ENCODE results near the gene IGFBPL1.
"Not testable (repeated sequence)": the region's sequence is repeated elsewhere in the genome, so short reads cannot be mapped to it uniquely, and the experiment has no call there.

IGFBPL1 gene

DNA sequence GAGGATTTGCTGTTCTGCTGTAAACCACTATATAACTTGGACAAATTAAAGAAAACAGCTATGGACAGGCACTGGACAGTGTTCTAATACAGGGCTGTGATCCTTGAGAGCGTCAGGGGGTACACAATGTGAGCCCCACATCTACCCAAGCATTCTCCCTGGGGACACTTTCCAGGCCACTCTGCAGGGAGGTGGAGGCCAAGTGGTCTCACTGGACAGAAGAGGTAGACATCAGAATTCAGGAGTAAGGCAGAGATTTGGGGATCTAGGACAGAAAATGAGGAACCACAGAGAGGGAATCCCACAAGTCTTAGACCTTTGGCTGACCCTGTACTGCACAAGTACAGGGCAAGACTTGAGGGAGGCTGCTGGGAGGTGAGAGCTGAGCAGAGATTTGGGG is 3.8 kb upstream of the IGFBPL1 start:
- DNase-seq = no peak

DNA sequence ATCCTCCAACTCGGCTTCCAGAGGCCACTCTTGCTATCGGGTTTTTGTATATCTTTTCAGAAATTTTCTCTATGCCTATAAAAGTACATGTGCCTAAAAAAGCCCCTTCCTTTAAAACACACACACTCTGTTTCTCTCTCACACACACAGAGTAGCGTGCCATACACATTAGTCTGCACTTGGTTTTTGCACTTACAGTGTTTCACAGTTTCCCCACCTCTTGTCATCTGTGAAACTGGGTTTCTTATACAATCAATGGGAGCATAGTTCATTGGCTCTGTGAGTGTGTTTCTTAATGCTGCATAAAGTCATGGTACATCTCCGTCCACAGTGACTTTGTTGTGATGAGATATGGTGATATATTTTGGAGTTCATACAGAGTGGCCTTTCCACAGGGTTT is 664 bp upstream of the IGFBPL1 start:
- no peak for DNase-seq

DNA sequence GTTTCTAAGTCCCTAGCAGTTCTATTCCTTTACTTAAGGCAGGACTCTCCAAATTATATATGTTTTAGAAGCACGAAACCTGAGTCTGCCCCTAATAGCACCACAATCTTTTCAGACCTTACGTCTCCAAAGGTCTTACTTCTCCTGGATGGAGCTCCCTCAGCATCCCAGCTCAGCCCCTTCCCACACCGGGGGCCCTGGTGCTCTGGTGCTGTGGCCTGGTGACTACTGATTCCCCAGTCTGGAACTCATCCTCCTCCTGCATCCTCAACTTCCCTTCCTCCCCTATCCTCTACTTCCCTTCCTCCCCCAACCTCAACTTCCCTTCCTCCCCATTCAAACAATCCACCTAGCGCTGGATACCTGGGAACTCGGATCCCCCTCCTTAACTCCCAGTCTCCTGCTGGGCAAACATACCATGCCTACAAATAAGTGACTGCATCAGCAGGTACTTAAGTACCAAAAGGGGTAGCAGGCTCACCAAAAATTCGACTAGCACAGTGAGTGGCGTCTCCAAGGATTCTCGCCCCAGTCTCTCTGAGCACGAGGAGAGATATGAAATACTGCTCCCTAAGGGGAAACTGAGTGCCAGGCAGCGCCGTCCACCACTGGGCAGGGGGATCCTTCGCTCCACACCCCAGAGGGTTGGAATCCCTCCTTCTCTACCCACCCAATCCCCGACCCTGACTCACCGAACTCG is 831 bp downstream of the IGFBPL1 start:
- DNase-seq = no peak

DNA sequence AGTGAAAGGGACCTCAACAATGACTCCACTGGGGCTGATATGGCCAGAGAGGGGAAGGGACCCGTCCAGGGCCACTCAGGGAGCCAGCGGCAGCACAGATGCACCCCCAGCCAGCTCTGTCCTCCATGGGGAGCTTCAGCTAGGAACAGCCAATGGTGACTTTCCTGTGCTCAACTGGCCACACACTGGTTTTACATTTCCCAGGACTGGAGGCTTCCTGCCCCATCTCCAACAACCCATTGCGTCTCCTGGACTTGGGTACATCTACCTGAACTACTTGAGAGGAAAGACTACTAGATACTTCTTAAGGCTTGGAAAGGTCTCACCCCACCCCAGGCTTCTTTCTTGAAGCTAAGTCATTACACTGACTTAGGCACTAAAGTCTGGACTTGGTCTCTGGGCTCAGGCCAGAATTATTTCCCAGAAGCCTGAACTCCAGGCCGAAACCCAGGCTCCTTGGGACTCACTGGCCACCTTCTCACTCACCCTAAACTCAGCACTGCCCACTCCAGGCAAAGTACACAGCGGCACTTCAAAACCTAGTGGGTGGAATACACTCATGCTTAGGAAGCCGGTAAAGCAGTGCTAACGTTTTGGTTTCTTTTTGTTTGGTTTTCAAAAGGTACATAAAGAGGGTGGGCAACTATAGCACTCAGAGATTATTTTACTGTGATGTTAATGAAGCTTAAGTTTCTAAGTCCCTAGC is 1.5 kb downstream of the IGFBPL1 start:
- no peak for DNase-seq

DNA sequence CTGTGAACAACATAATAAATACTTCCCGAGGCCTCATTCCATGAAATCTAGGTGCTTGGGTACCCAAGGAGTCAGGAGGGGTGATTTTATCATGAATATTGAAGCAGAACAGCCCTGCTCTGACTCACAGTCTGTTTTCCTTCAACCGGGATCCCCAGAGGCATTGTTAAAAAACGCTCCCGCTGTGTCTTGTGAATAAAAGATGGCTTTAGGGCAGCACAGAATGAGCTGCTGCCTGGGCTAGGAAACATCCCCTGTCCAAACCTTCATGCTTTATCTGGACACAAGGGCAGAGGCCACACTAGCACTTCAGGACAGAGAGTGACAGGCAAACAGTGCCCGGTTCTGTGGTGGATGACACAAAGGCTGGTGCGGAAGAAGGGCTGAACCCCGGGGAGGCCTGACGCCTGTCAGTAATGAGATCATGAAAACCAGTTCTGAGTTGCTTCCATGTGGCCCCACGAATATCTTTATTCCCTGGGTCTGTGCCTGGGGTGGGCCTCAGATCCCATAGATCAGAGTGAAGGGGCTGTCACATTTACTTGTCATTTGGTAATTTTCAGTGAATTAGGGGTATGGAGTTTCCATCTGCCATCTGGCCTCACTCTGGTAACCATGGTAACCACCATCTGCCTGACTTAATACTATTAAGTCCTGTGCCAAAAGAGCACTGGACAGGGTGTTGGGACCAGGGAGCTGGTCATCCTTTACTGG is 2.6 kb downstream of the IGFBPL1 start:
- DNase-seq = no peak

DNA sequence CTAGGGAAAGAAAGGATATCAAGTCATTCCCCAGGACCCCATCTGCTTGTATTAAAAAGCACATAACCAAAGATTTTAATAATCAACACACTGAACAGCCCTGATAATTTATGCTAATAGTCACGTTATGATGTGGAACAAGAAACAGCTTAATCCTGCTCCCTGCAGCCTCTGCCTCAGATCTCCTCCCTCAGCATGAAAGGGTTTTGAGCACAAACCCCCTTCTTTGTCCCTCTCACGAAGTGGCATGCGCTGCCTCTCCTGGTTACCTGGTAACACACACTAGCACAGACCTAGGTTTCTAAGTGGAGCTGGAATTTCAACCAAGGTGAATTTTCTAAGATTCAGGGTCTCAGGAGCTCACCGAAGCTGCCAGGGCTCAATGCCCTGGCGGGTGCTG is 5.1 kb downstream of the IGFBPL1 start:
- DNase-seq = no peak

DNA sequence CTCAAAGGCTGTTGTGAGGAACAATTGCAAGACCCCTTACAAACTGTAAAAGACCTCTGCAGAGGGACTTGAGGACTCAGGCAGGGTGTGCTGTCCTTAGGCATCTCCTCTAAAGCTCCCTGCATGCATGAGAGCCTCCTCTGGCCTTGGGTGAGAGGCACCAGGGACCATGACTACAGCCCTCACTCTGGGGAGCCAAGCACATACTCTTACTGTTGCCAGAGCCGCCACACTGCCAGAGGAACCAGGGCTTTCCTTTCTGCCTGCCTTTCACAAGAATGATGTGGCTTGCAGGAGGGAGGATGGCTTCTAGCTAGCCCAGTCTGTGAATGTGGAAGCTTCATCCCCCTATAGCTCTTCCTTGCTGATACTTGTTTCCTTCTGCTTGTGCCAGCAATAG is 5.9 kb downstream of the IGFBPL1 start:
- no peak for DNase-seq

DNA sequence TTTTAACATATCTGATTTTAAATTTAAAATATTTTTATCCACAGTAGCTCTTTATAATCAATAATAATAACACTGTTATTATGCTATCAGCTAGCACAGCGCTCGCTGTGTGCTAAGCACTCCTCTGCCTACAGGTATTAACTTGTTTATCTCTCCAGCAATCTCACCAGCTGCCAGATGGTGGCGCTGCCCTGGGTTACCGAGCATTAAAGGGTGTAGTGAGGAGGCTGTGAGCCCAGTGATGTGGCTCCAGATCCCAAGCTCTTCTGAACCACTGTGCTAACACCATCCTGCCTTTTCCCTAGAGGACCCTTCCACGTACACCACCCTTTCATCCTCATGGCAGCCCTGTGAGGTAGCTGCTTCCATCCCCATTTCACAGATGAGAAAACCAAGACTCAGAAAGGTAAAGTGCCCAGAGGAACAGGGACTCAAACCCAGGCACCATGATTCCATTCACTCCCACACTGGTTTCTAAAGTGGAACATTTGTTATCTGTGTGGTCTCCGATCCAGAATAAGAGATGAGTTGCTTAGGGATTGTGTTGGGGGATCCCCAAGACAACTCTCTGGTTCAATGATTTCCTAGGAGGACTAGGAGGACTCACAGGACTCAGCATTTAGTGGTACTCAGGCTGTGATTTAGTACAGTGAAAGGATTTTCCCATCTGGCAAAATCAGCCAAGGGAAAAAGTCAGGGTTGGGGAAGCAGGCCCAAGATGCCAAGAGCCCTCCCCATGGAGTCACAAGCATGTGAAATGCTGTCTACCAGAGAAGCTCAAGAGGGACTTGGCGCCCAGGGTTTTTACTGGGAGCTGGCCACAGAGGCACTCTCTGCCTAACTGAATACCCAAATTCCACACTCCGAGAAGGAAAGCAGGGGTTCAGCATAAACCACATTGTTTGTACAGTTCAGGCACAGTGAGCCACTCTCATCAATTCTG is 7.0 kb downstream of the IGFBPL1 start:
- DNase-seq = peak; percentile 37

DNA sequence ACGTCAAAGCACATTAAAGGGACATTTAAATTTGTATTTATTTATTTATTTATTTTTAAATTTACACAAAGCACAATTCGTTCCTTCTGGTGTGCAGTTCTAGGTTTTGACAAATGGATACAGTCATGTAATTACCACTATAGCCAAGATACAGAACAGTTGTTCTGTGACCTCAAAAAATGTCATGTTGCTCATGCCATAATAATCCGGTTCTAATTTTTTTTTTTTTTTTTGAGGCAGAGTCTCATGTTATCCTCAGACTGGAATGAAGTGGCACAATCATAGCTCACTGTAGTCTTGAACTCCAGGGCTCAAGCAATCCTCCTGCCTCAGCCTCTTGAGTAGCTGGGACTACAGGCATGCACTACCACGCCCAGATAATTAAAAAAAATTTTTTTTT is 7.8 kb downstream of the IGFBPL1 start:
- no peak for DNase-seq

DNA sequence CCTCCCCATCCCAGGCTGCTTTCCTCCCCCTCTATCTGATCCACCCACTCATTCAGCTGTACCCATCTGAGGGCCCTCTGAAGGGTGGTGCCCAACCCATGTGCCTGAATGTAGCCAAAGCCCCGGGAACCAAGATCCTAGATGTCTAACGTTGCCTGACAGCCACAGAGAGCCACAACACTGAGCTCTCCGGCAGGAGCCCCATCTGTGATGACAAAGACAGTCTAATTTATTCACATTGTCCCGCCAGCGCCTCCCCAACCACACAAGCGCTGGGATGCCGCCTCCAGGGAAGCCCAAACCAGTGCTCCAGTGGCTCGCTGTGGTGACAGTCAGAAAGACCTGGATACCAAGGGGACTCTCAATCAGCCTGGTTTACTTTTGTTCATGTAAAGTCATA is 8.4 kb downstream of the IGFBPL1 start:
- DNase-seq = no peak

DNA sequence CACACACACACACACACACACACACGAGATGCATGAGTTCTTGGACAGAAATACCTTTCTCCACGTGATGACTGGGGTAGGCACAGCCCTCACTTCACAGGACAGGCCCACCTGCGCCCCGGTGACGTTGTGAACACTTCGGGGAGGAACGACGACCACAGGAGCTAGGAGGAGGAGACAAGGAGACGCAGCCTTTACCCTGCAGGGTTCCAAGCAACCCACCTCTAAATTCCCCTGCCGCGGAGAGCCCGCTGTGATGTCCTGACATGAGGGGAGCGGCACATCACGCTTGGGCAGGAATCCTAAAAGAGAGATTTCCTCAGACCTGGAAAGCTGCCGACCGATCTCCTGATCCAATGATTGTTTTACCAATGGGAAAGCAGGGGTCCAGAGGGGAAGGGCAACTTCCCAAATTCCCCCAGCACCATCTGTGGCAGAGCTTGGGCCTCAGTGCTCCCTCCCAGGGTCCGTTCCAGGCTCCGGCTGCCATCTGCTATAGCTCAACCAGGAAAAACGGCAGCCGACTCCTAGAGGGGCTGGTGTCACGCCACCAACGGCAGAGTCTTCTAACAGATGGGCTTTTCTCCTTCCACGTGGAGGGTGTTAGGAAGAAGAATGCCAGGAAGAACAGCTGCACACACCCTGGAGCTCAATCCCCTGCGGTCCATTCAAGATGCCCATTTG is 10.1 kb downstream of the IGFBPL1 start:
- no peak for DNase-seq

DNA sequence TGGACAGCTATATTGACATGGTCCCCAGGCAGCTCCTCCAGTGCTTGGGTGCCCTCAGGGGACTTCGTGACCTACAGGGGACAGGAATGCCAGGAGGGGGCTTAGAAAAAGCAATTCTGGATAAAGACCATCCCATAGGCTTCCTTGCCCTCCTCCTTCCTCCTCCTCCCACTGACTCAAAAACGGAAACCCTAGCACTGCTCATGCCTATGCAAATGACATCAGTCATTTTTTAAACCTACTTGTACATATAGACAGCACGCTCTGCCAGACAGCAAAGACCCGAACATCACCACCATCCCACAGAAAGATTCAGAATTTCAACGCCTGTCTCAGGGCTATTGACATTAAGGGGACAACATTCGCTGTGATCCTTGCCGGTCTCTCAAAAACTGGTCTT is 11.0 kb downstream of the IGFBPL1 start:
- no peak for DNase-seq

DNA sequence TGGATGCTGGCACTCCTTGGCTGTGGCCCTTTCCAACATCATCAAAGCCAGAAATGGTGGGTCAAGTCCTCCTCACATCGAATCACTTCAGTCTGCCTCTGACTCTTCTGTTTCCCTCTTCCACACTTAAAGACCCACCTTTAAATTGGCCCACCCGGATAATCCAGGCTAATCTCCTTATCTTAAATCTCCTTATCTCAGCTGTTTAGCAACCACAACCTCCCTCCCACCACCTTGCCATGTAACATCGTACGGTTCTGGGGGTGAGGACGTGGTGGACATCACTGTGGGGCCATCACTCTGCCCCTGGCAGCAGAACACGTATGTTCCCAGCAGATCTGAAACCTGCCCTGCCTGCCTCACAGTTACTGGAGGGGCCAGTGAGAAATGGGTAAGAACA is 11.5 kb downstream of the IGFBPL1 start:
- no peak for DNase-seq

DNA sequence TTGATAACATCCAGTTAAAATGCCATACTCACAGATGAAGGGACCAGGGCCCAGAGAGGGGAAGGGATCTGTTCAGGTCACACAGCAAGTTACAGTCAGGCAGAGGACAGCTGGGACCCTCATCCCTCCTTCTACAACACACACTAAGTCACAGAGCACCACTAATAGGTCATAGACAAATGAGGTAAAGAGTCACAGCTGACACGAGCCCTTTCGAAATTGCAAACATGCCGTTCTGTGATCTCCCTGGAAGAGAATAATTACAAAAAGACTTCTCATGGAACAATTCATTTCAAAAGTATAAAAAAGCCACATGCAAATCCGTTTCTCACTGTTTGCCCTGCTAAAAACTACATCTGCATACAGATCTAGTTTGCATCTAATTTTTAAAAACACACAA is 15.5 kb downstream of the IGFBPL1 start:
- DNase-seq = no peak

DNA sequence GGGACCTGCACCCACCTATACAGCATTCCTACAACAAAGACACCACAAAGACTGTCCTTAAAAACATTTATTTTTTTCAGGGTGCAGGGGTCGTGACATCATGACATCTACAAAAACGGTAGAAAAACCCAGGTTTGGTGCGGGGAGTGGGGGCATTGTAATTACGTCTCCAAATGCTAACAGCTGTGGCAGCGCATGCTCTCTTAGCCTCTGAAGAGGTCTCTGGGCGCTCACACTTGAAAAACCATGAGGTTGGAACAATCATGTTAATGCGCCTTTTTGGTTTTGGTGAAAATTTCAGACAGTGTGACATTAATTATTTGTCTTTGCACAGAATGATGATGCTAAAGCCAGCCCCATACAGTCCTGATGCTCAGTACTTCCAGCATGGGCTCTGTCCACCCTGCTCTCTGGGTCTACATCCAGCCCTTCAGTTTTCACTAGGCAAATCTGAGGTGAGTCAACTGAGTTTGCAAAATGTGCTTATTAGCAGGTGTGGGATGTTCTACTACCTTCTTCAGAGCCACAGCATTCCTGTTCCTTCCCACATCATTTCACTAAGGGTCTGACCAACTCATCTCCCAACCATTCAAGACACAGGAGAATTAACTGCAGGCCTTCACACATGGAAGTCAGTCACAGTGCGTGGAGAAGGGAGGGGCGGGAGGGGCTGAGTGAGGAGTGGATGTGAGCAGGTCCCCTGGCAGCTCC is 17.6 kb downstream of the IGFBPL1 start:
- DNase-seq = no peak

DNA sequence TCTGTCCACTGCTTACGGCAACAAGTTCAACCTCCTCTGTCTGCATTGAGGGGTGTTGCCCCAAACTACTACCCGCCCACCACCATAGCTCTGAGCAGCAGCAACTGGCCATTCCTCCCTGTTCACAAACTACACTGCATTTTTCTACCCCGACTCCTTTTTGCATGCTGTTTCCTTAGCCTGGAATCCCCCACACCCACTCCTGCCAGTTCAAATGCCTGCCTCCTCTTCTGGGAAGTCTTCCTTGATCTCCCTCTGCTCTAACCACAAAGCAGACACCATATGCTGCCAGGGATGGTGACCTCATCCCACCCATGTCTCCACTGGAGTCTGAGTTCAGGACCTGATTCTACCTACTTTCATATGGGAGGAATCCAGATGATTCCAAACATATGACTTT is 18.5 kb downstream of the IGFBPL1 start:
- no peak for DNase-seq

DNA sequence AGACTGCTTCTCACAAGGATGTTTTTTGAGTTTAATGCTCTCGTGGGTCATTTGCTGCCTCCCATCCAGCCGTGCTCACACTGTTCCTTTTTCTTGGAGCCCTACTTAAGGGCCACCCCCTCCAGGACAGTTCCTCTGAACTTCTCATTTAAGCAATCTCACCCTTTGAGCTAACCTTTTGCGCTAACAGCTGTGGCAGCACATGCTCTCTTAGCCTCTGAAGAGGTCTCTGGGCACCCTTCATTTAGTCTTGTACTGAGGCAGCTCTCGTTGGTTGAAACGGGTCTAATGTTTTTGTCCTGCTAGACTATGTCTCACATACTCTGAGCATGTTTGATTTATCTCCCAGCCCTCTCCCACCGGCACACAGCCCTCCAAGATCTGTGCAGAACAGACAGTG is 19.9 kb downstream of the IGFBPL1 start:
- DNase-seq = no peak

DNA sequence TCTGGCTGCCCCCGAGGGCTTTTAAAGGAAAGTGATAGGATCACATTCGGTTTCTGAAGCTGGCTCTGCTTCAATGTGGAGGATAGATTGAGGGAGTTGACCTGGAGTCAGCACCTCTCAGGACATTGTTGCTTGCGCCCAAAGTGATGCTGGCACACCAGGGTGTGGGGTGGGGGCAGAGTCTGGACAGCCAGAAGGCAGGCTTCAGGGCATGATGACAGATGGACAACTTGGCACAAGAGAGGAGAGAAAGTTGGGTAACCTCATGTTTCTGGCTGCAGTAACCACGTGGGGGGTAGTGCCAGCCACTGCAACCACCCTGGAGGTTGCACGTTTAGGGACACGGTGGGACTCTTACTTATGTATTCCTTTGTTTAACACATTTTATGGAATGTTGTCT is 22.3 kb downstream of the IGFBPL1 start:
- DNase-seq = no peak

DNA sequence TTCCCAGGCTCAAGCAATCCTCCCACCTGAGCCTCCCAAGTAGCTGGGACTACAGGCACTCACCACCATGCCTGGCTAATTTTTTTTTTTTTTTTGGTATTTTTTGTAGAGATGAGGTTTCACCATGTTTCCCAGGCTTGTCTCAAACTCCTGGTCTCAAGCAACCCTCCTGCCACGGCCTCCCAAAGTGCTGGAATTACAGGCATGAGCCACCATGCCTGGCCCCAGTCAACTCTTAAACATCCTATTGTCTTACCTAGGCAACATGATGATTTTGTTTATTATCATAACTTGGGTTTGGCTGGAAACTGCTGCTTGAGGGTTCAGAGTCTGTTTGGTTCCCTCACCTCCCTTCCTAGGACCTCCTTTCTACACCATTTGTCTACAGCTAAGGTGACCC is 25.1 kb downstream of the IGFBPL1 start:
- DNase-seq = not testable (repeated sequence)

DNA sequence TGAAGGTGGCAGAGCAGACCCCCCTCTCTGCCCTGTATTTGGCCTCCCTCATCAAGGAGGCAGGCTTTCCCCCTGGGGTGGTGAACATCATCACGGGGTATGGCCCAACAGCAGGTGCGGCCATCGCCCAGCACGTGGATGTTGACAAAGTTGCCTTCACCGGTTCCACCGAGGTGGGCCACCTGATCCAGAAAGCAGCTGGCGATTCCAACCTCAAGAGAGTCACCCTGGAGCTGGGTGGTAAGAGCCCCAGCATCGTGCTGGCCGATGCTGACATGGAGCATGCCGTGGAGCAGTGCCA is 27.9 kb downstream of the IGFBPL1 start:
- no peak for DNase-seq

DNA sequence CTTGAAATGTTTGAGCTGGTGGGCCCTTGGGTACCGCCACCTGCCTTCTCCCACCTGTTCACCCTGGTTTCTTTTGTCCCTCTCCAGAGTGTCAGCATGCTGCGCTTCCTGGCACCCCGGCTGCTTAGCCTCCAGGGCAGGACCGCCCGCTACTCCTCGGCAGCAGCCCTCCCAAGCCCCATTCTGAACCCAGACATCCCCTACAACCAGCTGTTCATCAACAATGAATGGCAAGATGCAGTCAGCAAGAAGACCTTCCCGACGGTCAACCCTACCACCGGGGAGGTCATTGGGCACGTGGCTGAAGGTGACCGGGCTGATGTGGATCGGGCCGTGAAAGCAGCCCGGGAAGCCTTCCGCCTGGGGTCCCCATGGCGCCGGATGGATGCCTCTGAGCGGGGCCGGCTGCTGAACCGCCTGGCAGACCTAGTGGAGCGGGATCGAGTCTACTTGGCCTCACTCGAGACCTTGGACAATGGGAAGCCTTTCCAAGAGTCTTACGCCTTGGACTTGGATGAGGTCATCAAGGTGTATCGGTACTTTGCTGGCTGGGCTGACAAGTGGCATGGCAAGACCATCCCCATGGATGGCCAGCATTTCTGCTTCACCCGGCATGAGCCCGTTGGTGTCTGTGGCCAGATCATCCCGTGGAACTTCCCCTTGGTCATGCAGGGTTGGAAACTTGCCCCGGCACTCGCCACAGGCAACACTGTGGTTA is 28.4 kb downstream of the IGFBPL1 start:
- DNase-seq = no peak
